ENCODE data around the gene URB1.
"Not testable (repeated sequence)": the region's sequence is repeated elsewhere in the genome, so short reads cannot be mapped to it uniquely, and the experiment has no call there.

URB1 gene

GRCh38 chr21:32317726-32318125 lies 75.1 kb downstream of the URB1 start:
- no peak for DNase-seq

GRCh38 chr21:32316361-32317215 lies 76.2 kb downstream of the URB1 start:
- no peak for DNase-seq

DNA sequence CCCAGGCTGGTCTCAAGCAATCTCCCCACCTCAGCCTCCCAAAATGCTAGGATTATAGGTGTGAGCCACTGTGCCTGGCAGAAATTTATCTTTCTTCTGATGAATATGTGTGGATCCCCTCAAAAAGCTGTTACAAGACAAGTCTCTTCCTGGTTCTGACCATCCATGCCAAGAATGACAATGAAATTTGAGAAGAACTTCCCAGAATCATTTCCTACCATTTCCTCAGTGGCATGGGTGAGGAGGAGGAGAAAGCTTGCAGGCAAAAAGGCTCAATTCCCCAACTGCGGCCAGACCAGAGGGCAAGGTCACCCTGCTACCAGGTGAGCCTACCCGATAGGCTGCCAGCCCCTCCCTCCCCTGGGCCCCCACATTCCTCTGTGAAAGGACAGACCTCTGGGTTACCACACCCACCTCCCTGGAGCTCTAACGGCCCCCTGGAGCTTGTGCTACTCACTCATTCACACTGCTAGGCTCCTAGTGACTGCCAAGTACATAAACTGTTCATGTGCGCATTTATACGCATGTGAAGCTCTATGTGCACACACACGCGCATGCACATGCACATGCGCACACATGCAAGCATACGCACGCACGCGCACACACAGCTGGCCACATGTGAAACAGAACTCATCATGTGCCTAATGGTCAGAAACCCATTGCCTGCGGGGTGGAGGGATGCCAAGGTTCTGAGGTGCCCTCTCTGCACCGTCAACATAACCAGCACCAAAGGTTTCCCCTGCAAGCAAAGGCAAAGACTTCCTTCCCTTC lies 77.1 kb downstream of the URB1 start:
- no peak for DNase-seq

DNA sequence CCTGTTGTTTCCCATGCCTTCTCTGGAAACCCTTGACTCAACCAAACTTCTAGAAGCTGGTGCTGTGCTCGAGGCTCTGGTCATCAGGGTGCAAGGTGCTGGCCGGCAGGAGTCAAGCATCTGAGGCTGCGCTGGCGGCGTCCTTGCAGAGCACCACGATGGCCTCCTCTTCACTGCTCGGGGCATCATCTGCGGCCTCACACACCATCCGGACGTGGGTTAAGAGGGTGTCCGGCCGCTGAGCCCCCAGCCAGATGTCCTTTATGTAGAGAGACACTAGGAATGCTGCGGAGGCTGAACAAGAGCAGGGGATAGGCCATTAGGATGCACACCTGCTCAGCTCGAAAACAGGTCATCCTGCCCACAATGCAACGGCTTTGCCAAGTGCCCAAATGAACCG lies 78.0 kb downstream of the URB1 start:
- no peak for DNase-seq

GRCh38 chr21:32312976-32313375 lies 79.8 kb downstream of the URB1 start:
- no peak for DNase-seq

- DNase-seq = no peak
These were observed 80.5 kb downstream of the URB1 start for GRCh38 chr21:32312326-32312725.

GRCh38 chr21:32311621-32312020 lies 81.2 kb downstream of the URB1 start:
- no peak for DNase-seq

GRCh38 chr21:32310976-32311375 lies 81.8 kb downstream of the URB1 start:
- DNase-seq = not testable (repeated sequence)

DNA sequence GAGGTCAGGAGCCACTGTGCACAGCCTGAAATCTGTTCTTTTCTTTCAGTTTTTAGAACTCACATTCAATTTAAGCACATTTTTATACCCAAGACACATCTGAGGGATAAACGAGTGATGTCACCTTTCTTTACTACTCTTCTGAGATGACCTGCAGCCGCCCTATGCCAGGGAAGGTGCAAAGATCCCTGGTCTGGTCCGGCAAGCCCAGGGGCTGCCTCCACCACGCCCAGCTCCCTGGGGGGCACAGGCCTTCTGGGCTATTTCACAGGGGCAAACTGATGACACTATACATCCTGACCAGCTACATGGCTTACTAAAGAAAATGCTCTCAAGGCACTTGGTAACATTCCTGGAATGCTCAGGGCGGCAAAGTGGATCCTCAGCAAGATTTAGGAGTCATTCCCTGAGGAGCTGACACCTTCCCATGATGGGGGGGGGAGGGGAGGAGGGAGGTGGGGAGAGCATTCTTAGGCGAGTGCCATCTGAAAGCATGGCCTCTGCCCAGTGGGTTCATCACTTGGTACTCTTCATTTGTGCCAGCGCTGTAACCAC lies 82.8 kb downstream of the URB1 start:
- DNase-seq = no peak

DNA sequence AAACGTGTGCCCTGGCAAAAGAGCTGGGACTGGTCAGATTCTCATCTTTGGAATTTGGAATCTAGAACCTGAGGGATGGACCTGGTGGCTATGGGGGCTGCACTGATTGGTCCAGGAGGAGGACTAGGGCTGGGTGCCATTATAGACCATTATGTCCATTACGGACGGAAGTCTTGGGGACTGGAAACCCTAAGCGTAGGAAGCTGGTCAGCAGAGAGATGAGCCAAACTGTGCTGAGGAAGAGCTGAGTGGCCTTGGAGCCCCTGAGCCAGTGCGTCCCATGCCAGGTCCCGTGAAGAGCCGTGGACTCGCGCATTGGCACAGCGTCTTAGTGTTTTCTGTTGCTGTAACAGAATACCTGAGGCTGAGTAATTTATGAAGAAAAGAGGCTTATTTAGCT lies 84.1 kb downstream of the URB1 start:
- no peak for DNase-seq

DNA sequence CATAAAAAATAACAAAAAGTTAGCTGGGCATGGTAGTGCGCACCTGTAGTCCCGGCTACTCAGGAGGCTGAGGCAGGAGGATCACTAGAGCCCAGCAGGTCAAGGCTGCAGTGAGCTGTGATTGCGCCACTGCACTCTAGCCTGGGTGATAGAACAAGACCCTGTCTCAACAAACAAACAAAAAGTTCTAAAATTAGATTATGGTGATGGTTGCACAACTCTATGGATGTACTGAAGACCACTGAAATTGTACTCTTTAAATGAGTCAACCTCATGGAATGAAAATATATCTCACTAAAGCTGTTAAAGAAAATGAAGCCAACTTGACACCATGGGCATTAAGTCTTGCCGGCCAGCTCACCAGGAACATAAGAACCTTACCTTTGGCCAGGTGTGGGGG lies 85.1 kb downstream of the URB1 start:
- no peak for DNase-seq

- DNase-seq = no peak
These were observed 86.6 kb downstream of the URB1 start for GRCh38 chr21:32306021-32306780.

DNA sequence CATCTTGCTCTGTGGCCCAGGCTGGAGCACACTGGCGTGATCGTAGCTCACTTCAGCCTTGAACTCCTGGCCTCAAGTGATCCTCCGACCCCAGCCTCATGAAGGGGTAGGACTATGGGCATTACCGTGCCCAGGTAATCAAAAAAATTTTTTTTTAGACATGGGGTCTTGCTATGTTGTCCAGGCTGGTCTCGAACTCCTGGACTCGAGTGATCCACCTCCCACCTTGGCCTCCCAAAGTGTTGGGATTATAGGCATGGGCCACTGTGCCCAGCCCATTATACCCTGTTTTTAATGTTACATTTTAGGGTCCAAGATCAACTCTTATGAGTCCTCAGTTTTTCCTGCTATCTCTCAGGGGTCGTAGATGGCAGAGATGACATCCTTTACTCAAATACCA lies 87.8 kb downstream of the URB1 start:
- no peak for DNase-seq

DNA sequence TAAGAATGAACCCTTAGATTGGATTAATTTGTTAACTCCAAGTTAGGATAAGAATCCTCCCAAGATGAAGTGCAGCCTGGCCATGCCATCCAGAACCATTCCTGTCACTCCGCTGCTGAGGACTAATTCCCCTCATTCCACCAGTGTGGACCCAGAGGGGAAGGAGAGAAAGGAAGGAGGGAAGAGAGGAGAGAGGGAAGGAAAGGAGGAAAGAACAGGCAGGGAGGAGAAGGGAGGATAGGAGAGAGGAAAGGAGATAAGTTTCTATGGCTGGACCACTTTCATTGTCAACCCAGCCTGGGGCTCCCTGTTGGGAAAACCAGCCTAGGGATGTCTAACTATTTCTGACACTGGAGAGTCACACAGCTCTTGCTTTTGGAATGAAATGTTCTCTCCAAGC lies 89.4 kb downstream of the URB1 start:
- no peak for DNase-seq

DNA sequence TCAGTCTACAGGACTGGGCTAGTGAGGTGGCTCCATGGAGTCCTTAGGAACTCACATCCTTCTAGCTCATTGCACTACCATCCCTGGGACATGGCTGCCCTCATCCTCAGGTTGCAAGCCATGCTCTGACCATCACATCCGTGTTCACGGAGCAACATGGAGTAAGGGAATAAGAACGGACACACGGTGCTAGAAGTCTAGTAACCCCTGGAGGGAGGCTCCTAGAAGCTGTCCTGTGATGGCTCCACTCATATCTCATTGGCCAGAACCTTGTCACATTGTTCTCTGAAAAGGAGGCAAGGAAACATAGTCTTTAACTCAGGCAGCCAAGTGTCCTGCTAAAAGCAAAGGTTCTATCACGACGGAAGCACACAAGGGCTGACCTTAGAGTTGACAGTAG lies 90.3 kb downstream of the URB1 start:
- no peak for DNase-seq

- no peak for DNase-seq
These were observed 91.2 kb downstream of the URB1 start for GRCh38 chr21:32301596-32301995.

DNA sequence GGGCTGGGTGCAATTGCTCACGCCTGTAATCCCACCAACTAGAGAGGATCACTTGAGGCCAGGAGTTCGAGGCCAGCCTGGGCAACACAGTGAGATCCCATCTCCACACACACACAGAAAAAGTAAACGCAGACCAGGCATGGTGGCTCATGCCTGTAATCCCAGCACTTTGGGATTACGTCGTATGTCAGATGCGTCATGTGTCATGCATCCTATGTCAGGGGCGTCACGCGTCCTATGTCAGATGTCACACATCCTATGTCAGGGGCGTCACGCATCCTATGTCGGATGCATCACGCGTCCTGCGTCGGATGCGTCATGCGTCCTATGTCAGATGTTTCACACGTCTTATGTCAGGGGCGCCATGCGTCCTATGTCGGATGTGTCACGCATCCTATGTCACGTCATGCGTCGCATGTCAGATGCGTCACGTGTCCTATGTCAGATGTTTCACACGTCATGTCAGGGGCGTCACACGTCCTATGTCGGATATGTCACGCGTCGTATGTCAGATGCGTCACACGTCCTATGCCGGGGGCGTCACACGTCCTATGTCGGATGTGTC lies 92.6 kb downstream of the URB1 start:
- no peak for DNase-seq

GRCh38 chr21:32299695-32300094 lies 93.1 kb downstream of the URB1 start:
- no peak for DNase-seq

- DNase-seq = no peak
These were observed 94.1 kb downstream of the URB1 start, which contains the start of gene MRAP for GRCh38 chr21:32298658-32299081. MRAP (plus strand) TSS chr21:32298855; CDS start chr21:32298972, 117 bp downstream.

- no peak for DNase-seq
These were observed 94.7 kb downstream of the URB1 start for GRCh38 chr21:32298148-32298559.

GRCh38 chr21:32297449-32297848 lies 95.4 kb downstream of the URB1 start:
- no peak for DNase-seq

- no peak for DNase-seq
These were observed 107.3 kb downstream of the URB1 start for GRCh38 chr21:32285476-32285875.

GRCh38 chr21:32282992-32283391 lies 109.8 kb downstream of the URB1 start:
- DNase-seq = no peak
